Measurements from ENCODE around the gene LRP1.

LRP1 gene

DNA sequence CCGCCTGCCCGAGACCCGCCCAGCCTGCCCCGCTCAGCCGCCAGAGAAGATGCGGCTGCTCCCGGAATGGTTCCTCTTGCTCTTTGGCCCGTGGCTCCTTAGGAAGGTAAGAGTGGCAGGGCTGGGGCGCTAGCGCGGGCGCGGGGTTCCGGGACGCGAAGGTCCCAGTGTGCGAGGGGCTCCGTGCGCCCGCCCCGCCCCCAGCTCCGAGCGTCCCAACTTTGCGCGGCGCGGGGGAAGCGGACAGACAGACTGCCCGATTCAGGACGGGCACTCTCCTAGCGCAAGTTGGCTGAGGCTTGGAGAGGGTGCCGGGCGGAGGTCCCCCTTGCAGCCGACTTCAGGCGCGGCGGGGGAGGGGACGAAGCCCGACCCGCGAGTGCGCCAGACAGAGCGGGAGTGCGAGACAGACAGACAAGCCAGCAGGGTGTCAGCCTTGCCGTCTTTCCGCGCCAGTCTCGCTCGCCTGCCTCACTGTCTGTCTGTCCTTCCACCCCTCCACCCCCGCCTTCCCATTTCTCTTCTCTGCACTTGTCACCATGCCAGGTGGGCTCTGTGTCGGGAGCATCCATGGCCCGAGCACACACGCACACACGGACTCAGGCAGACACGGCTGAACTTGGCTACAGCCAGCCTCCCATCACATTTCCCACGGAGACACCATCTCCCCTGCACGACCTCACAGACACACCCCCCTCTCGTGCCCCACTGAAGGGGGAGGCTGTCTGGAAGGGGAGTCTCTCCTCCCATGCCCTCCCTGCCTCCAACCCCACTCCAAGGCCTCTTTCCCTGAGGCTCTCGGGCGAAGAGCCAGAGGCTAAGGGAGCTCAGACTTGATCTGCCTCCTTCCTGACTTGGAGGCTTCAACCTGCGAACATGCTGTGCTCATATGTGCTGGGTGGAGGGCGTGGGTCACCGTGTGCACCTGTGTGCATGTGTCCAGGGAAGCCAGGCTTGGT is 88.9 kb downstream of the LRP1 start:
- H3K27ac ChIP-seq = no peak overlapping the region
- no peak for DNase-seq (ENCODE audit: low read depth, low spot score)

DNA sequence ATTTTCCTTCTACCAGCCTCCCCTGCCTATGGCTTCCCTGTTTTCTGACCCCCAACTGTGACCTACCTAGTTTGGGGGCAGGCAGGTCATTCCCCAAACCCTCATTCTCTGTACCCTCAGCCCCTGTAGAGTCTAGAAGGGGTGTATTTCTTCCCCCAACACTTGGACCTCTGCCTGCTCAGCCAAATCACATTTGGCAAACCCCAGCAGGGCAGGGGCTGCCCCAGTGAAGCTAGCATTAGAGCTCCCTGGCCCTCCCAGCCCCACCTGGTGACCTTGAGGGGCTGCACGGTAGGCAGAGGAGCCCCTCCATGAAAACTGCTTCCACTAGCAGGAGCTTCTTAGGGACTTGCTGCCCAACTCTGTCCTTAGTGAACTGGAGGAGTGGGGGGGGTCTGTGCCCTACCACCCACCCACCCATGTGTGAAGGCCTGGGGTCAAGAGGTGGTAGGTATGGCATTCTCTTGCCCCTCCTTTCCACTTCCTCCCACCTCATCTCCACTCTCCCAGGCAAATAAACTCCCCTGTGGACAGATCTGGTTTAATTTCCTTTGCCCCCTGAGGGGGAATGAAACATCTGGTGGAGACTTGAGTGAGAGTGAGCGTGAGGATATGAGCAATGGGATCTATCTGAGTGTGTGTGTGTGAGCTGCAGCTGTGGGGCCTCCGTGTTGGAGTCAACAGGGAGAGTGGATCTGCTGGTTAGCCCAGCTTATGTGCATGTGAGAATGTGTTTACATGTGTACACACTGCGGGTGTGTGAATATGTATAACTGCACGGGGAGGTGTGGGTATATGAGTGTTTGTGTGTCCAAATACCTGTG is 90.0 kb downstream of the LRP1 start:
- no peak overlapping the region for H3K27ac ChIP-seq
- no peak for DNase-seq (ENCODE audit: low read depth, low spot score)

DNA sequence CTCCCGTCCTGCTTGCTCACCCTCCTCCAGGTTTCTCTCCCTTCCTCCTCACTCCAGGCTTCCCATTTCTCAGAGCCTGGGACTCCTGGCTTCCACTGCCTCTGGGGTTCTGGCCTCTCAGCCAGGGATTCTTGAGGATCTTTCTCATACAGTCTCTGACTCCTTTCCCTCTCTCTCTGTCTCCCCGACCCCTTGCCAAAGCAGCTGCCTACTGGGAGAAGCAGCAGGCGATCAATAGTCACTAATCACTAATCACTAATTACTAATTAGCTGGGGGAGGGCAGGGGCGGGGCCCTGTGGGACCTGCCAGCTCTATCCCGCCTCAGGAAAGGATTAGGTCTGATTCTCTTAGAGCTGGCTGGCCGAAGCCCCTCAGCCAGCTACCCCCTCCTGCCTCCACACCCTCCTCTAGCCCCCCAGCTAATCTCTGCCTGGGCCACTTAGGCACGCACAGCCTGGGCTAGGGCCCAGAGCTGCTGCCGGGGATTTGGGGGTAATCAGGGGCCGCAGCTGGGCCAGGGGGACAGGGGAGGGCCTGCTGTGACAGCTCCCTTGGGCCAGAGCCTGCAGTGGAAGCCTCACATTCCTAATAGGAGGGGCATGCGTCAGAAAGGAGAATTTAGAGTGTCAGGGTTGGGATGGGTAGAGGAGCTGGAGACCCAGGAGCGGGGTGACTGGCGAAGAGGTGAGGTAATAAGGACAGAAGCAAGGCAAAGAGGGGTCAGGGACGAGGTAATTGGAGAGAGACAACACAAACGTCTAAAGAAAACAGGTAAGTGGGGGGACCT is 91.1 kb downstream of the LRP1 start:
- DNase-seq (ENCODE audit: low read depth, low spot score) = no peak

GRCh38 chr12:57219993-57220754 is 91.9 kb downstream of the LRP1 start:
- no peak for DNase-seq (ENCODE audit: low read depth, low spot score)
- no peak overlapping the region for H3K27ac ChIP-seq

More for the DNA sequence above, 91.1 kb downstream of the LRP1 start:
- no peak overlapping the region for H3K27ac ChIP-seq

DNA sequence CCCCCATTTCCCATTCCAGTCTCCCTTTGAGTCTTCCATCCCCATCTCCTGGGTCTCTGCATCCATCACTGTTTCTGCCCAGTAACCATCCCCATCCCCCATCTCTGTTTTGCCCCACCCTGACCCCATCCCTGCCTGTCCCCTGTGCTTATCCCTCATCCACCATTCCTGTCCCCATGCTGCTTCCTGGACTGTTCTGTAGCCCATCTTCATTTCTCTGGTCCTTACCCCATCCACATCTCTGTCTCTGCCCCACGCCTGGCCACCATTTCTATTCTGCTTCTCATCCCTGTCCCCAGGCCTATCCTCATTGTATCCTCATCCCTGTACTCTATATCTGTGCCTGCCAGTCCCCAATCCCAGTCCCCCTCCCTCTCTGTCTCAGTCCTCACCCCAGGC is 92.5 kb downstream of the LRP1 start:
- no peak for DNase-seq (ENCODE audit: low read depth, low spot score)
- no peak overlapping the region for H3K27ac ChIP-seq

- DNase-seq (ENCODE audit: low read depth, low spot score) = no peak
- no peak overlapping the region for H3K27ac ChIP-seq
These were observed 93.1 kb downstream of the LRP1 start for GRCh38 chr12:57221169-57221917.

DNA sequence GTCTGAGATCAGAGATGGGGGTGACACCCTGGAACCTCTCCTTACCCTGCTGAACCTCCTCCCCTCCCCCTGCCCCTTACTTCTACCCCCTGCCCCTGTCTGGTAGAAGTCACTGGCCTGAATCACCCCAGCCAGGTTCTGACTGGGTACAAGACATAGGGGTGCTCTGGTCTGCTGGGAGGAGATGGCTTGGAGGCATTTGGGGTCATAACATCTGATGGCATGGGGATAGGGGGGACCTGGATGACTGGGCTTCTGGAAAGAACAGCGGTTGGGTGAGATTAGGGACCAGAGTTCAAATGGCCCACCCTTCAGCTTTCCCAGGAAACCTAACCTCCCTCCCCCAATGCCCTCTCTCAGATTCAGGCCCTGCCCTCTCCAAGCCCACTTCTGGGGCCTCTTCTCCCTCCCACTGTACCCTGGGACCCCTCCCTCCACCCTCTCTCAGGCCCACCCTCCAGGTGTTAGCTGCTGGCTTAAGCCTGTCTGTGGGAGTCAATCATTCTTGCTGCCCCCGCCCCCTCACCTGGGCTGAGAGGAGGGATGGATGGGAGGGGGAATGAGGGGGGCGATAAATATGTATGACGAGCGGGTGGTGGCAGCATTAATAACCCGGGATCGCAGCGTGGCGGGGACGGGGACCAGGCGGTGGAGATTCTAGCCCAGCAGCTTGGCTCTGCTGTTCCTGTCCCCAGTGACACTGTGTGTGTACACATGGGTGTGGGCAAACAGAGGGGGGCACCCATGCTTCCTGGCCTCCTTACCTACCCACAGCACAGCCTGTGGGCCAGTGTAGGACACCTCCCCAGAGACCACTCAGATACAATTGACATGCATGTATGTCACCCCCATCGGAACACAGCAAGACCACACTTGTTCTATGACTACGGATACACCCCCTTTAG is 94.3 kb downstream of the LRP1 start:
- no peak for DNase-seq (ENCODE audit: low read depth, low spot score)
- H3K27ac ChIP-seq = no peak overlapping the region

DNA sequence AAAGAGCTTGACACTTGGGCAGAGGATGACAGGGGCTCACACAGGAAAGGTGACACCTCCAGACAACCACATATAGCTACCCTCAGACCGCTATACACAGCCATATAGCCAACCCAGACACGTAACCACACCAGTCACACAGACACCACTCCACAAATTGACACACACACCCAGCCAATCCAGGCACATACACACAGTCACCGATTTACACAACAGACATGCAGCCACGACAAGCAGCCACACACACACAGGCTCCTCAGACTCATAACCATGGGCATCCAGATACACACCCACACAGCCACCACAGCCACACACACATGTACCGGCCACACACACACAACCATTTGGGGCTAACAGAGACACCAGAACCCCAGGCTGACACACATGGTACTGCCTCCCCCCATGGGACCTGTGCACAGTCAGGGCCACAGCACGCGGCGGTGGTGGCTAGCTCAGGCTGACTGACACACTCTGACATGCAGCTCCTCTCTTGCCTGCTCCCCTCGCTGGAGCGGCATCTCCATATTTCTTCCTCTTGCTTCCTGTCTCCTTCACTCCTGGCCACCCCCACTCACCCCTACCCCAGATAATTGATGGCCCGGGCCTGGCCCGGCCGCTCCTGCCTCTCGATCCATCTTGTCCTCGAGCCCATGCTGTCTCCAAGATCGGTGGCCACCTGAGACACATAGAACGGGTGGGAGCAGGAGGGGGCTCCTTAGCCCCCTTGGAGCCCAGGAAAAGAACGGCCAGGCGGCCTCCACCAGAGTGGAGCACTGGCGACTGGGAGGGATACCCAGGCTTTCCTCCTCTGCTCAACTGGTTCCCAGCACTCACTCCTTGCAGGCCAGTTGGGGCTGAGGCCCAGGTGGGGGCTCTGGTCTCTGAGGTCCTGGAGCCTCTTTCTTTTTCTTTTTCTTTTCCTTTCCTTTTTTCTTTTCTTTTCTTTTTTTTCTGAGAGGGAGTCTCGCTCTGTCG is 95.2 kb downstream of the LRP1 start:
- DNase-seq (ENCODE audit: low read depth, low spot score) = no peak
- H3K27ac ChIP-seq = no peak overlapping the region

GRCh38 chr12:57224278-57224972 is 96.1 kb downstream of the LRP1 start:
- no peak overlapping the region for H3K27ac ChIP-seq
- no peak for DNase-seq (ENCODE audit: low read depth, low spot score)

- H3K27ac ChIP-seq = no peak overlapping the region
- no peak for DNase-seq (ENCODE audit: low read depth, low spot score)
These were observed 96.8 kb downstream of the LRP1 start for GRCh38 chr12:57224973-57225679.

GRCh38 chr12:57225680-57226210 is 97.5 kb downstream of the LRP1 start:
- no peak overlapping the region for H3K27ac ChIP-seq
- no peak for DNase-seq (ENCODE audit: low read depth, low spot score)

- no peak overlapping the region for H3K27ac ChIP-seq
- no peak for DNase-seq (ENCODE audit: low read depth, low spot score)
These were observed 98.5 kb downstream of the LRP1 start for GRCh38 chr12:57226588-57227314.

- no peak overlapping the region for H3K27ac ChIP-seq
- DNase-seq (ENCODE audit: low read depth, low spot score) = no peak
These were observed 99.2 kb downstream of the LRP1 start for GRCh38 chr12:57227315-57228115.

DNA sequence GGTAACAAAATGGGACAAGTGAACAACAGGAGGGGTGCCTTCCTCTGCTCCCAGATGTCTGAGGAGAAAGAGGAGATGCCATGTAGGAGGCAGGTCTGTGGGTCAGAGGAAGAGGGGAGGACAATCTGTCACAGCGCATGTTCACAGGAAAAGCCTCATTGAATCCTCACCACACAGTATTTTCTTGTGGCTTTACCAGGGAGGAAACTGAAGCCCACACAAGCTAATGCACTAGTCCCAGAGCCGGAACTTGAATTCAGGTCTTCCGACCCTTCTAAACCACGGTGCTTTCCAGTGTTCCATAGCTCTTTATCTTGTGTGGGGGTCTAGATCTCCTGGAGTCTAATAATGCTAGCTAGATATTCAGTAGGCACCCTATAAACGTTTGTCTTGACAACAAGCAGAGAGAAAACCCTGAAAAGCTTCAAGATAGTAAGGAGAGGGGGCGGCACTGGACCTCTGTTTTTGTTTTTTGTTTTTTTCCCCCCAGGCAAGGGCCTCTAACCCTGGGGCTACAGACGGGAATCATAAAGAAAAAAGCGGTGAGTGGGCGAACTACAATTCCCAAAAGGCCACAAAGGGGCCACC is 100.9 kb downstream of the LRP1 start:
- peak overlapping the region; percentile 85 for H3K27ac ChIP-seq
- no peak for DNase-seq (ENCODE audit: low read depth, low spot score)
